Thyroid gland (tissue), 4 donors: Measurements from ENCODE around the gene SDHA. TPM values are rescaled to one million over a fixed set of nuclear protein-coding genes. Genes with fewer than 3 reads are reported as not detected.

ENCODE experiments used
- DNase-seq, 2 donors: peaks; one replicate each; pipeline ENCODE4 v3.0.0-alpha.2; 2019
- H3K27ac ChIP-seq, 3 donors: fragments of 200-600 bp; sonication (generic); 1 replicate in 2 of 3; 2 replicates in 1 of 3; pipeline ENCODE4 v1.5.1; 2016 to 2019; ENCODE audit warnings: mild to moderate bottlenecking in 1 of 3, moderate library complexity in 1 of 3
- H3K27me3 ChIP-seq: fragments of 200-600 bp; sonication (generic); one replicate; pipeline ENCODE4 v1.5.1; 2019
- H3K36me3 ChIP-seq, 2 donors: fragments of 200-600 bp; sonication (generic); one replicate each; pipeline ENCODE4 v1.5.1; 2016 to 2019
- H3K4me1 ChIP-seq, 2 donors: fragments of 200-600 bp; sonication (generic); one replicate each; pipeline ENCODE4 v1.5.1; 2017 to 2019
- H3K4me3 ChIP-seq, 3 donors: fragments of 200-600 bp; sonication (generic); replicated peaks in 1 of 3; 1 replicate in 2 of 3; 2 replicates in 1 of 3; pipeline ENCODE4 v1.5.1; 2016; ENCODE audit warnings: mild to moderate bottlenecking in 1 of 3
- H3K9me3 ChIP-seq: fragments of 200-600 bp; sonication (generic); one replicate; pipeline ENCODE4 v1.5.1; 2017
- POLR2A ChIP-seq, 2 donors: fragments of 450-650 bp; IDR thresholded peaks; one replicate each; pipeline ENCODE4 v1.6.1; 2017; ENCODE audit warnings: antibody characterized with exemption in 2 of 2, mild to moderate bottlenecking in 2 of 2, moderate library complexity in 1 of 2
- WGBS, 2 donors: methylation state at CpG; one replicate each; pipeline ENCODE4 v1.1.5; 2017; 5-methylcytosine and 5-hydroxymethylcytosine counted together
- intact Hi-C: fragments of 100-400 bp; cut with DNase I; formaldehyde crosslinking; loops from one replicate; pipeline ENCODE4 v1.15.1; 2023
- total RNA-seq, 4 donors: library from RNA; depleted of rRNA; stranded (reverse); fragments of >200 nt; gene quantifications; one replicate each; pipeline ENCODE4 v1.2.3, GENCODE V29; 2016
- TF ChIP-seq, protein P1 (sequence below), 6 experiments: fragments of 200-600 bp in 3 of 6; fragments of 450-650 bp in 3 of 6; sonication (generic) in 3 of 6; IDR thresholded peaks; one replicate each; pipeline ENCODE4 v1.5.1; 2016 to 2019; ENCODE audit warnings: antibody characterized with exemption in 6 of 6, mild to moderate bottlenecking in 2 of 6, inconsistent platforms in 1 of 6, moderate library complexity in 1 of 6

SDHA gene
- total RNA-seq, 4 donors from 2014 or later: 86.9 to 102 (median 92.2) TPM

DNA sequence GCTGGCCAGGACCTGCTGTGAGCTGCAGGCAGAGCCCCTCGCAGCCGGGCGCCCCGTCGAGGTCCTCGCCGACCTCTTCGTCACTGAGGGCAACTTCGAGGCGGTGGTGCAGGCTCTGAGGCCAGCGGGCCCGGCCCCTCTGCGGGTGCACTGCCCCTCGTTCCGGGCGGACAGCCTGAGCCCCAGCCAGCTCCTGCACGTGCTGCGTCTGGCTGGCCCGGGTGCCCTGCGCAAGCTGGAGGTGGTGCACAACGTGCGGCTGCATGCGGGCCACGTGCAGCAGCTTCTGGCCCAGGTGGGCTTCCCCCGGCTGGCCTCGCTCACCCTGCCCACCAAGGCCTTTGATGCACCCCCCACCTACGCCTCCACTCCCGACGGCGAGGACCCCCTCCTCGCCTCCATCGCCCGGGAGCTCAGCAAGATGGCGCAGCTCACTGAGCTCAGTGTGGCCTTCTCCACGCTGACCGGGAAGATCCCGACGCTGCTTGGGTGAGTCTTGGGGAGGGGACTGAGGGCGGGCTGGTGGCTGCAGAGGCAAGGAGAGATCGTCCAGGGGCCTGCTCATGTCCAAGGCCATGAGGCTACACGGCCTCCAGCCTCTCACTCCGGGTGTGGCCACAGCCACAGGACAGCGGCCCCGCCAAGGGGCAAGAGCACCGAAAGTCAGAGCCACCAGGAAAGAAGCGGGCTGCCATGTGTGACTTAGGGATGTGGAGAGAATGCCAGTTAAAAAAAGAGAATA is 26.0 kb upstream of the SDHA start:
- no peak for TF ChIP-seq POLR2A (IDR thresholded peaks at IDR 0.05)
- TF ChIP-seq, protein P1, sequence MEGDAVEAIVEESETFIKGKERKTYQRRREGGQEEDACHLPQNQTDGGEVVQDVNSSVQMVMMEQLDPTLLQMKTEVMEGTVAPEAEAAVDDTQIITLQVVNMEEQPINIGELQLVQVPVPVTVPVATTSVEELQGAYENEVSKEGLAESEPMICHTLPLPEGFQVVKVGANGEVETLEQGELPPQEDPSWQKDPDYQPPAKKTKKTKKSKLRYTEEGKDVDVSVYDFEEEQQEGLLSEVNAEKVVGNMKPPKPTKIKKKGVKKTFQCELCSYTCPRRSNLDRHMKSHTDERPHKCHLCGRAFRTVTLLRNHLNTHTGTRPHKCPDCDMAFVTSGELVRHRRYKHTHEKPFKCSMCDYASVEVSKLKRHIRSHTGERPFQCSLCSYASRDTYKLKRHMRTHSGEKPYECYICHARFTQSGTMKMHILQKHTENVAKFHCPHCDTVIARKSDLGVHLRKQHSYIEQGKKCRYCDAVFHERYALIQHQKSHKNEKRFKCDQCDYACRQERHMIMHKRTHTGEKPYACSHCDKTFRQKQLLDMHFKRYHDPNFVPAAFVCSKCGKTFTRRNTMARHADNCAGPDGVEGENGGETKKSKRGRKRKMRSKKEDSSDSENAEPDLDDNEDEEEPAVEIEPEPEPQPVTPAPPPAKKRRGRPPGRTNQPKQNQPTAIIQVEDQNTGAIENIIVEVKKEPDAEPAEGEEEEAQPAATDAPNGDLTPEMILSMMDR (IDR thresholded peaks at IDR 0.05): no peak
- Histone ChIP-seq H3K4me1 (peaks cover 14 to 25% of the 10 kb centered on the region in 2 donors), H3K27ac (no peak overlapping the region), H3K27me3 (no peaks in the 10 kb centered on the region), H3K36me3 (no peaks in the 10 kb centered on the region), H3K4me3 (no peak overlapping the region), H3K9me3 (no peaks in the 10 kb centered on the region)
- intact Hi-C loops: no loop called here
- 87 to 93% methylated on average over 11 to 32 of the region's 46 CpGs for WGBS, 2 donors
- no peak for DNase-seq

DNA sequence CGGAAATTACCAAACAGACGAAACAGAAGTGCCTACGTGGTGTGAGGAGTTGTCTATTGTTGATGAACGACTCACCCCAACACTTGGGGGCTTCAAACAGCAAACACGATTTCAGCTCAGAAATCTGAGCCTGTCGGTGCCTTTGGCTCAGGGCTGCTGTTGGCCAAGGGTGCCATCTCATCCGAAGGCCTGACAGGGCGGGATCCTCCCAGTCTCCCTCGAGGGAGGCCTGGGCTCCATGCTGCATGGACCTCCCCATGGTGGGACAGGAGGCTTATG is 25.5 kb upstream of the SDHA start:
- DNase-seq: no peak
- intact Hi-C loops: no loop called here
- WGBS, 2 donors: 81 to 85% methylated on average over 9 of the region's 9 CpGs

DNA sequence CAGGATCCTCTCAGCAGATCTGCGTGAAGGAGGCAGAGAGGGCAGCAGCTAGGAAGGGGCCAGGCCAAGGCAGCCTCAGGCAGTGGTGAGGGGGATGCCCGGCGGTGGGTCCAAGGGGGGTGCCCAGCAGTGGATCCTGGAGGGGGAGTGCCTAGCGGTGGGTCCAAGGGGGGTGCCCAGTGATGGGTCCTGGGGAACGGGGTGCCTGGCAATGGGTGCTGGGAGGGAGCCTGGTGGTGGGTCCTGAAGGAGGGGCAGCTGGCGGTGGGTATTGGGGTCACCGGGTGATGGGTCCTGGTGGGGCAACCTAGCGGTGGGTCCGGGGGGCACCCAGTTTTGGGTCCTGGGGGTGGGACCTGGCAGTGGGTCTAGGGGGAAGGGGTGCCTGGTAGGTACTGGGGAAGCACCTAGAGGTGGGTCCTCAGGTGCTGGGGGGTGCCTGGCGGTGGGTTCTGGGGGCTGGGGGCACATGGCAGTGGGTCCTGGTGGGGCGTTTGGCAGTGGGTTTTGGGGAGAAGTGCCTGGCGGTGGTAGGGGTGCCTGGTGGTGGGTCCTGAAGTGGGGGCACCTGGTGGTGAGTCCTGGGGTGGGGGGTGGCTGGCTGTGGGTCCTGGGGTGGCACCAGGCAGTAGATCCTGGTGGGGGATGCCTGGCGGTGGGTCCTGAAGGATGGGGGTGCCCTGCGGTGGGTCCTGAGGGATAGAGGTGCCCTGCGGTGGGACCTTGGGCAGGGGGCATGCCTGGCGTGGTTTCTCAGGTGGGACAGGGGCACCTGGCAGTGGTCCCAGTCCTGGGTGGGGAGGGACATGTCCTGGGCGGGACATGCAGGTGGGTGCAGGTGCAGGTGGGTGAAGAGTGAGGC is 24.9 kb upstream of the SDHA start:
- Histone ChIP-seq H3K27me3 (no peaks in the 10 kb centered on the region), H3K4me1 (peaks cover 14 to 21% of the 10 kb centered on the region in 2 donors), H3K9me3 (no peaks in the 10 kb centered on the region), H3K27ac (no peak overlapping the region), H3K4me3 (no peak overlapping the region), H3K36me3 (no peaks in the 10 kb centered on the region)
- intact Hi-C loops: no loop called here
- 88 to 95% methylated on average over 13 to 17 of the region's 17 CpGs for WGBS, 2 donors
- DNase-seq: no peak
- TF ChIP-seq, protein P1 (IDR thresholded peaks at IDR 0.05): no peak
- TF ChIP-seq POLR2A (IDR thresholded peaks at IDR 0.05): no peak

More for the DNA sequence above, 25.5 kb upstream of the SDHA start:
- no peaks in the 10 kb centered on the region for H3K27me3 ChIP-seq
- H3K4me1 ChIP-seq: peaks cover 14 to 25% of the 10 kb centered on the region in 2 donors
- TF ChIP-seq, protein P1 (IDR thresholded peaks at IDR 0.05): no peak
- no peak for TF ChIP-seq POLR2A (IDR thresholded peaks at IDR 0.05)
- H3K27ac ChIP-seq: no peak overlapping the region
- H3K4me3 ChIP-seq: no peak overlapping the region
- no peaks in the 10 kb centered on the region for H3K36me3 ChIP-seq
- no peaks in the 10 kb centered on the region for H3K9me3 ChIP-seq

DNA sequence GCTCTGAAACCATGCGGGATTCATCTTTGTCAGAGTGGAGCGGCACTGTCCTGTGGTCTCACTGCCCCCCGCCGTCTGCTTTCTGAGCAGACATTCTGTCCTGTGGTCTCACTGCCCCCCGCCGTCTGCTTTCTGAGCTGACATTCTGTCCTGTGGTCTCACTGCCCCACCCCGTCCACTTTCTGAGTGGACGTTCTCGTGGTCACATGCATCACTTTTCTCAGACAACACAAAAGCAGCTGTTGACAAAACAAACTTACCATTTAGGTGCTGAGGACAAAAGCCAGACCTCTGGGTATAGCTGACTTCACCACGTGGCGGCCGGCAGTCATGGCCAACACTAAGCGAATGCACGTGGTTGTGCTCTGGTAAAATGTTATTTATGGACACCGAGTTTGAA is 24.0 kb upstream of the SDHA start:
- H3K4me1 ChIP-seq: peaks cover 14 to 15% of the 10 kb centered on the region in 2 donors
- no peak for DNase-seq
- 84 to 89% methylated on average over 15 of the region's 15 CpGs for WGBS, 2 donors
- TF ChIP-seq, protein P1 (IDR thresholded peaks at IDR 0.05): no peak
- TF ChIP-seq POLR2A (IDR thresholded peaks at IDR 0.05): no peak
- no peaks in the 10 kb centered on the region for H3K9me3 ChIP-seq
- intact Hi-C loops: no loop called here
- no peak overlapping the region for H3K4me3 ChIP-seq
- H3K36me3 ChIP-seq: no peaks in the 10 kb centered on the region
- no peak overlapping the region for H3K27ac ChIP-seq
- H3K27me3 ChIP-seq: no peaks in the 10 kb centered on the region
